ENCODE results near the gene CCNA2.

DNA sequence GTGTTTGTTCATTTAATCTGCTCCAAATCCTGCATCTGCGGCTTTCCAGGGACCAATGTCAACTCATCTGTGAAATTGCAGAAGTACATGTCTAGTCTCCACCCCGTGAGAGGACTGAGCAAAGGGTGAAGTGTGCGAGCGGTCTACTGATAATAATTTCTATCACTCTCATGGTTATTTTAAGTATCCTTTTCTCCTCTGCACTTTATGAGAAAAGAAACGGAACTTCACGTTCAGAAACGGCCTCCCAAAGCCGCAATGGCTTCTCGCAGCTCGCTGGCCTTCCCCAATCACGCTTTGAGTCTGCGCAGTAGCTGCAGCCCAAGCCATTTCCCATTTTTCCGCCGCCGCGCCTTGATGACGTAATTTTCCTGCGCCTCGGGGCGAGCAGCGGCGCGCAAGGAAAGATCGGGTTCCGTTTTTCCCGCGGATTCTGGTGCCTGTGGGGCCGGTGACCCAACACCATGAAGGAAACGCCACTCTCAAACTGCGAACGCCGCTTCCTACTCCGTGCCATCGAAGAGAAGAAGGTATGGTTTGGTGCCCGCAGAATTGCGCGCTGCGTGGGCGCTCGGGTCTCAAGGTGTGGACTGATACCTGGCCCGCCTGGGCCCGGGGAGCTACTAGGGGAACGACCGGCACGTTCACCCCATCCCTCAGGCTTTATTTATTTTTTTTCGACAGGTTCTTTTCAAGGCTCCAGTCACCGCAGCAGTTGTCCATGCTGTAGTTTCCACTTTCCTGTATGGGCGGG is 22.5 kb downstream of the CCNA2 start, which contains the start of gene EXOSC9:
- TF ChIP-seq EZH2 (IDR thresholded peaks at IDR 0.05; ENCODE audit: borderline replicate concordance, low read depth, low read length, severe bottlenecking): no peak
- TF ChIP-seq, protein P1, sequence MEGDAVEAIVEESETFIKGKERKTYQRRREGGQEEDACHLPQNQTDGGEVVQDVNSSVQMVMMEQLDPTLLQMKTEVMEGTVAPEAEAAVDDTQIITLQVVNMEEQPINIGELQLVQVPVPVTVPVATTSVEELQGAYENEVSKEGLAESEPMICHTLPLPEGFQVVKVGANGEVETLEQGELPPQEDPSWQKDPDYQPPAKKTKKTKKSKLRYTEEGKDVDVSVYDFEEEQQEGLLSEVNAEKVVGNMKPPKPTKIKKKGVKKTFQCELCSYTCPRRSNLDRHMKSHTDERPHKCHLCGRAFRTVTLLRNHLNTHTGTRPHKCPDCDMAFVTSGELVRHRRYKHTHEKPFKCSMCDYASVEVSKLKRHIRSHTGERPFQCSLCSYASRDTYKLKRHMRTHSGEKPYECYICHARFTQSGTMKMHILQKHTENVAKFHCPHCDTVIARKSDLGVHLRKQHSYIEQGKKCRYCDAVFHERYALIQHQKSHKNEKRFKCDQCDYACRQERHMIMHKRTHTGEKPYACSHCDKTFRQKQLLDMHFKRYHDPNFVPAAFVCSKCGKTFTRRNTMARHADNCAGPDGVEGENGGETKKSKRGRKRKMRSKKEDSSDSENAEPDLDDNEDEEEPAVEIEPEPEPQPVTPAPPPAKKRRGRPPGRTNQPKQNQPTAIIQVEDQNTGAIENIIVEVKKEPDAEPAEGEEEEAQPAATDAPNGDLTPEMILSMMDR (IDR thresholded peaks at IDR 0.05; ENCODE audit: extremely low read depth in 1 of 2, insufficient read depth in 1 of 2, low read depth in 1 of 2, low read length in 2 of 2): no peak

All from endothelial cell of umbilical vein (primary cell).